GM19467 (cell line): ENCODE results near the gene LYVE1.
"Not testable (repeated sequence)": the region's sequence is repeated elsewhere in the genome, so short reads cannot be mapped to it uniquely, and the experiment has no call there.

Source experiments
- ATAC-seq: cut with Tn5 transposase; IDR thresholded peaks from one replicate; pipeline ENCODE4 v1.9.1; 2021; ENCODE audit warnings: mild to moderate bottlenecking, moderate library complexity; ENCODE audit not compliant: unreplicated experiment

The LYVE1 gene, protein sequence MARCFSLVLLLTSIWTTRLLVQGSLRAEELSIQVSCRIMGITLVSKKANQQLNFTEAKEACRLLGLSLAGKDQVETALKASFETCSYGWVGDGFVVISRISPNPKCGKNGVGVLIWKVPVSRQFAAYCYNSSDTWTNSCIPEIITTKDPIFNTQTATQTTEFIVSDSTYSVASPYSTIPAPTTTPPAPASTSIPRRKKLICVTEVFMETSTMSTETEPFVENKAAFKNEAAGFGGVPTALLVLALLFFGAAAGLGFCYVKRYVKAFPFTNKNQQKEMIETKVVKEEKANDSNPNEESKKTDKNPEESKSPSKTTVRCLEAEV

DNA sequence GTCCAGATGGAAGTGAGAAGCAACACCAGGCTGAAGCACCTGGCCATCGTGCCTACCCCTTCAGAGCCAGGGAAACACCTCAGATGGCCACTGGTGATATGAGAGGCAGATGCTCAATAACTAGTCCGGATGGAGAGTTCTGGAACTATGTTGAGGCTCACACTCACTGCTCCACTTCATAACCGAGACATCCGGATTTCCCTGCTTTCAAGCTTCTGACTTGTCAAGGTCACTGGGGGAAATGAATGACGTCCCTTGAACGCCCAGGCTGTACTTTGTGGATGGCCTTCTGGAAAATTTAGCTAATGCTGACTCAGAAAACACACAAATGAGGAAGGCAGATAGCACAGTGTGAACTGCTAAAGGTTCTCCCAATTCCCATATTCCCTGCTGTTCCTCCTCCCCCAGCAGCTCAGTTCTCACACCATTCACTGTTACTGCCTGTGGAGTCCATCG is at the start of gene LYVE1:
Gene LYVE1, minus strand, starts transcription at position 180 of the 456 bp plus-strand sequence. Its CDS starts 133 bp downstream, at position 47.
- no peak for ATAC-seq

DNA sequence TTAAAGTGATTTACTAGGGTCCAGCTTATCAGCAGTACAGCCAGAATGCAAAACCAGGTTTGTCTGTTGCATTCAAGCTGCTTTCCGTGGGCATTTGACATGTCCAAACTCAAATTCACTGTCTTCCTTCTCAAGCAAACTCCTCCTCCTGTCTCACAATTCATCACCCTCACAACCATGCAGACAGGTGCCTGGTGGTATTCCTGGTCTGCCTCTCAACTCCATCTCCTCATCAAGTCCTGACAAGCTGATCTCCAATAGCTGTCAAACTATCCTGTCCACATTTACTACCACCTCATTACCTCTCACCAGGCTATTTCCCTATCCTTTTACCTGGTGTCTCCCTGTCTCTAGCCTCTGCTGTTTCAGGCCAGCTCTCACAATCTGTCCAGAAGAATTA is 49.1 kb upstream of the LYVE1 start:
- no peak for ATAC-seq

DNA sequence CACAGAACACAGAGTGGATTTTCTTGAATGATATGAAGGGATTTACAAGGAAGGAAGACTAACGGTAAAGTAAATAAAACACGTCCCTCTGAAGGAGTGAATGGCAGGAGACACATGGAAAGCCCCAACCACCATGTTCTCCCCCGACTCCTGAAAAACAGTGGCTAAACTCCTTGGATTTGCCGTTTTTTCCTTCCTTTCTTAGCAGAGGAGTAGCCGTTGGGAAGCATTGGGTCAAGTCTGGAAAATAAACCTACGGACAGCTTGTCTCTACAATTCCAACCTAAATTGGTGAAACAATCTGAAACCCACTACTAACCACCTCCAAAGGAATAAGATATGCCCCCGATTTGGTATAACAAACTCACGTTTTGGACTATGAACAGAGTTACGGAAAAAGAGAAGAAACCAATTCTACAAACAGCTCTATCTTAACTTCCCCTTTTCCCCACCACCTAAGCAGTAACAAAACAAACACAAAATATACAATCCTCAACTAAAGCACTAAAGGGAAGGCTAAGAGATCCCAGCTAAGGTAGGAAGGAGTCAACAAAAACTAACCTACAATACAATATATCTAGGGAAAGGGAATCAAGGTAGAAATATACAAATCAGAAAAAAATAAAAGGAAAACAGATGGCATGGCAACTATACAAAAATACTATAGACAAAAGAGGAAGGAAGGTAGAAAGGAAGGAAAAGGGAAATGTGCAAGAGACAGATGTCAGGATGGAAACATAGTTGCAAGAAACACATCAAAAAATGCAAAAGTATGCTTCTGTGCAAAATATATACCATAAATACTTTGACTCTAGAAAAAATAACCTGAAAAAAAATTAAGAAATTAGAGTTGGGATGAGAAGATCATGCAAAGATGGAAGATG is 43.8 kb upstream of the LYVE1 start:
- no peak for ATAC-seq

DNA sequence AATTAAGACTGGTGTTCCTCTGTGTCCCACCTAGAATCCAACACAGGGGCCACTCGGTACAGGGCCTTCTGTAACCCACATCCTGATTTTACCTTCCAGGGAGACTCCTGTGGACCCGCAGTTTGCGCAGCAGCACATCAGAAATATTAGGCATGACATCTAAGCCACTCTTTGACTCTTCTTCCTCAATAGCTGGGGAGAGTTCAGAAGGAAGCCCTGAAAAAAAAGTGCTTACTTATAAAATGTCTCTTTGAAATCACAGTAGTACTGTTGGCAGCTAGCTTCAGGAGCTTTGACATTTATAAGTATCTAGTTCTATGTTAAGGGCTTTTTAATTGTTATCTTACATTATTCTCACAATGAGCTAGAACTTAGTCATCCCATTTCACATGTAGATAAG is 41.2 kb upstream of the LYVE1 start:
- no peak for ATAC-seq

DNA sequence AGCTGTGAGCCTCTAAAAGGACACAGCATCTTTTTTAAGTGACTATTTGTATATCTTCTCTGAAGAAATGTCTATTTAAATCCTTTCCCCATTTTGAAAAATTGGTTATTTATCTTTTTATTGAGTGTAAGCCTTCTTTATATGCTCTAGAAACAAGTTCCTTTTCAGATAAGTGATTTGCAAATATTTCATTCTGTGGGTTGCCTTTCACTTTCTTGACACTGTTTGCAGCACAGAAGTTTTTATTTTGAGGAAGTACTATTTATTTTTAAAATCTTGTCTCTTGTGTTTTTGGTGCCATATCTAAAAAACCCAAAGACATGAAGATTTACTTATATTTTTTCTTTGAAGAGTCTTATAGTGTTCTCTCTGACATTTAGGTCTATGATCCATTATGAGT is 40.1 kb upstream of the LYVE1 start:
- ATAC-seq: no peak

DNA sequence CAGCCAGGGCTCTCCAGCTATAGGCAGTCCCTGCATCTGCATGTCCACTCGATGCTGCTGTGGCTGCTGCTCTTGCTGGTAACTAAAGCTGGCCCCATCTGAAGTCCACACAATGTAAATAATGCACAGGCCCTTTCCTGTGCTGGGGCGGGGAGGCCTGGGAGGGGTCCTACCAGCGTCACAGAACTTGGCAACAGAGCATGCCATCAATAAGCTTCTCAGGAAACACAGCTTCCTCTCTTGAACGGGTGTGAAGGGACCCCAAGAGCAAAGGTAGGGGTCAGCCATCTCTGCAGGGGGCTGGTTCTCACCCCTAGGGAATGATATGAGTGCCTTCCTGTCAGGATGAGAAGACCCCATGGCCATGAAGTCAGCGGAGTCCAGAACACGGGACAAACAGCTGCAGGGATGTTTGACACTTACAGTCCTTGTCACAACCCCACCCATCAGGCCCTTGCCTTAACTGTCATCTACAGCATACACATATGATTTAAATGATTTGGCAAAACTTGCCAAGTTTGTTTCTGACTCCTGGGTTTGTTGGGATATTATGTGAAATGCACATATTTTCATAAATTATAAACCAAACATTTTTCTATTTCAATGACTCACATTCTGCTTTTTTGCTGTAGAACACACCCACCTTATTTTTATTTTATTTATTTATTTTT is 39.1 kb upstream of the LYVE1 start:
- no peak for ATAC-seq

DNA sequence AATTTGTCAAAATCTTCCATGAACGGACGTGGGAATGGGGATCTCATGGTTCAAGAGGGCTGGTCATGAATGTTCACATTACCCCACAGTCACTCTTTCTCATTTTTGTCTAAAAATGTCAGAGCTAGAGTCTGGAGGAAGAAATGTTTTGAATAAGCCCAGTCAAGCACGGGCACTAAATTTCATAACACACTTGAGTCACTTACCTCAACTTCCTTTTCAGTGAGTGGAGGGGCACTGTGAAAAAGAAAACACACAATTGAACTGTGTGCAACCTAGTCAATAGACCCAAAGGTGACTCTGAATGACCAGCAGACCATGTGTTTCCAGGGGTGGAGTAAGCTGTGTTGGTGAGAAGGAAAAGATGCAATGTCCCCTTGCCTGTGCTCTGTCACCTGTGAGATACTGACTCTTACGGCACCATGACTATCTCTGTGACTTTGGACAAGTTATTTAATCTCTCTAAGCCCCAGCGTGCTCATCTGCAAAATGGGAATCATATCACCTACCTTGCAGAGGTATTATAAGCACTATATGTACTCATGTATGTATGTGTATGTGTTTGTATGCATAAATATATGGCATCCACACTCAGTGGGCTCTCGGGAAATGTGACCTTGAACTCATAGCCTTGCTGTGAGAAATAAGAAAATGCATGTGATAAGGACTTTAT is 38.2 kb upstream of the LYVE1 start:
- no peak for ATAC-seq

DNA sequence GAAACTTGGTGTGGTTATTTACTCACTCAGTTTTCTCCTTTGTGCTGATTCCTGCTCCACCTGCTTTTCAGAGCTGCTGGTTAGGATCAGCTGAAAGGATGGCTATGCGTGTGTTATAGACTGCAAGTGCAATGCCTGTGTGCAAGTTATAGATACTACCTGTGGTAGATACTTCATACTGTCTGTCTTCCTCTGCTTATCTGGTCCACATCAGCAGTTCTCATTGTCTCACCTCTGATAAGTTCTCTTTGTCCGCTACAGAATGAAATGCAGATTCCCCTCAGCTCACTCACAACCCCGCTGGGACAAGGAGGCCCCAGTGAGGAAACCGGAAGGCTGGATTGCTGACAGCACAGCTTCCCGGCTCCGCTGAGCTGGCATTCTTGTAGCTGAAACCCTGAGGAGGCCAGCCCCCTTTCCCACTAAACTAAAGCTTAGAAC is 37.5 kb upstream of the LYVE1 start:
- no peak for ATAC-seq

DNA sequence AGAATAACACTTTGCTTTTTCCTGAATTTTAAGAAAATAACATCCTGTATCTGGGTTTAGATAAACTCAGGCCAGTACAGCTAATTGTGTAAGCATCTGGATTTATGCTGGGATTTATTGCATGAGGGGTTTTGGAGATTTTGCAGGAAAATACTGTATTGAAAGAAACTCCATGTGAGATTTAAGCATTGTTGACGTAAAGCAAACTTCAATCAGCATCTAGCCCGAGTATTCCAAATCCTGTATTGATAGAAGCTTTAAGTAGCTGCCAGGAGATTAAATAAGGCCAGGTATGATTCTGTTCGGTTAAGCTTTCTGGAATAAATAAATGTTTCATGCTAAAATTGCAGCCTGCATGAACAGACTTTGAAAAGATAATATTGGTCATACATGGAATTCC is 36.3 kb upstream of the LYVE1 start:
- ATAC-seq: no peak

DNA sequence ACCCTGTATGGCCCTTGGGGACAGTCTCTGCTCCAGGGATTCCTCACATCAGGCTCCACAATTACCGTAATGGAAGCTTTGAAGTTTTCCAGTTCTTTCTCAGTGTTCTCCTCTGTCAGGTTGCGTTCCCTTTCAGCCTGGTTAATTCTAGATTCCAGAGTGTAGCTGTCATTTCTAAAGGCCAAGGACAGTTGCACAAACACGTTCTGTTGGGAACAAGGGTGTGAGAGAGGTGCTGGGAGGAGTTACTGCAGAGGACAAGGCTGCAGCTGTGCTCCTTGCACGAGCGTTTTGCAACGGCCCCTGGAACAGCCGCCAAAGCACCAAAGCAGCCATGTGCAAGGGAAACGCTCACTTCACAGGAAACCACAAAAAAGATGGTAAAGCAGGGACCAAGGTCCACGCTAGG is 35.9 kb upstream of the LYVE1 start:
- no peak for ATAC-seq

DNA sequence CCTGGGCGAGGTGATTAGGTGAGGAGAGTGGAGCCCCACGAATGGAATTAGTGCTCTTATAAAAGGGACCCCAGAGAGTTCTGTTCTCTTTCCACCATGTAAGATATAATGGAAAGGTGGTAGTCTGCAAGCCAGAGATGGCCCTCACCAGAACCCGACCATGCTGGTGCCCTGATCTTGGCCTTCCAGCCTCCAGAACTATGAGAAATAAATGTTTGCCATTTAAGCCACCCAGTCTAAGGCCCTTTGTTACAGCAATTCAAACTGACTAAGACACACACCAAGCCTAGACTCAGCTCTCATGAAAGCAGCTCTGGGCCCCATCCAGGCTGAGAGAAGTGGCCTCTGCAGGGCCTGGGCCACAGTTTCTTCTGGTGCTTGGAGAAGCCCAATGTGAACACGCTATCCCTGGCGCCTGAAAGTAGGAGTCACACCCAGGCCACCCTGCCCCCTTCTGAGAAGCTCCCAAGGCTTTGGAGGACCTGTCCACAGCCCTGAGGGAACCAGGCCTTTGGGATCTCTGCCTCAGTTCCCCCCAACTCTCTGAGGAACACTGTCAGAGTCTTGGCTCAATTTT is 35.3 kb upstream of the LYVE1 start:
- no peak for ATAC-seq

DNA sequence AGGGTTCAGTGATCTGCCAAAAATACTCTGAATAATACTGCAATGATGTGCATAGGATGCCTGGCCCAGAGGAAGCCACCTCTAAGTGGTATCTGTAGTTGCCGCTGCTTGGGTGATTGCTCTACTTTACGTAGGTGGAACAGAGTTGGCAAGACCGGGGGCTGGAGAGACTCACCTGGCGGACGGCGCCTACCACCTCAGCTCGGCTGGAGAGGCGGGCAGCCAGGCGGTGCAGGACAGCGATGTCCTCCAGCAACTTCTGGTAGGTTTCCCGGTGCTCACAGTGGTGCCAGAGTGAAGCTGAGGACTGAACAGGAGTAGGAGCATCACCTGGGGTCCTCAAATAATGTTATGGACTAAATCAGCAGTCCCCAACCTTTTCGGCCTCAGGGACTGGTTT is 34.5 kb upstream of the LYVE1 start:
- no peak for ATAC-seq

DNA sequence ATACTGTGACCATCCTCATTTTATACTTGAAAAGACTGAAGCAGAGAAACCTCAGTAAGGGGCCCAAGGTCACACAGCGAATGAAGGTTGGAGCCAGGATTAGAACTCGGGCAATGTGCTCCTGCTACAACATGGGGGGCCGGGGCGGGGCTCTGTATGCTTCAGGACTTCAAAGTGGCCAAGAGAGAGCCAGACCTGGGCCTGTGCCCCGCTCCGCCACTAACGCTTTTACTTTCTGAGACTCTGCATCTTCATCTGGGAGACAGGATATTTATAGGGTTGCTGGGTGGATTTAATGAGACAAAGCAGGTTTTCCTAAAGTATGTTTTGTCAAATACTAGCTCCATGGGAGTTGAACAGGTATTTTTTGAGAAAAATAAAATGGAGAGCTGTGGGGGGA is 33.9 kb upstream of the LYVE1 start:
- ATAC-seq: no peak

DNA sequence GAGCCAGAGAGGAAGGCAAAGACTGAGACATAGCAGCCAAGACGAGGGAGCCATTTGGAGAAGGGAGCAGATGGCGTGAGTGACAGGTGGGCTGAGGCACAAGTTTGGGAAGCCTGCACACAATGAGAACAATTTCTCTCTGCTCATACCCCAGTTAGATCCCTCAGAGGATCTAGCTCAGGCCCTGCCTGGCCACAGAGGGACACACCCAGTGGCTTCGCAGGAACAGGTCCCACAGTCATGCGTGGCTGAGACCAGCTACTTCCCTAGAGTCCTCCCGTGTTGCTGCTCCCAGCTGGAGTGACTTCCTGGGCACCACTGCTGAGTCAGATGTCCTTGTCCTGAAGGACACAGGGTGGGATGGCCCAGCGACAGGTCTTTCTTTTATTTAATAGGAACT is 33.4 kb upstream of the LYVE1 start:
- ATAC-seq: no peak

DNA sequence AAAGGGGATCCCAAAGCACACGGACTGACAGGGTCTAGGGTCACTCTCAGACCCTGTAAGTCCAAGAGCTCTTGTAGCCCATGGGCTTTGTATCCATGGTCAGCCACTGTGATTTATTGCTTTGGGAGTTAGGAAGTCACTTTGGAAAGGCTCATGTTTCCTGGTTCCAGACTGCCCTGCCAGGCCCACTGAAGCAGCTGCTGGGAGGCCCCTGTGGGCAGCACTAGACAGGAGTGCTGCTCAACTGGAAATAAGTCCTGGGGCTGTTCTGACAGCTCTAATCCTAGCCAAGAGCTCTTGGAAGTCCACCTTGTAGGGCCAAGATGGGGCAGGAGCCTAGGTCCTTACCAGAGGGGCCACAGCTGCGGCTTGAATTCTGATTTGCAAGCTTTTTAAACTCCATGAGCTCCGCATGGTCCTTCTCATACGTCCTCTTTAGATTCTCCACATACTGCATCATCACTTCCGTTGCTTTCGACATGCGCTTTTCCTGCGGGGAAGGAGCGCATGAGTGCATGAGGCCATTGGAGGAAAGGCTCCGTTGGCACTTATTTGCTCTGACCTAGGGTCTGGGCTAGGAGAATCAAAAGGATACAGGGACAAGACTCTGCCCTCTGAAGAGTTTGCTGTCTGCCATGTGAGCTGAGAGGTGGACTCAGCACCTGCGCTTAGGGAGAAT is 32.2 kb upstream of the LYVE1 start:
- no peak for ATAC-seq

DNA sequence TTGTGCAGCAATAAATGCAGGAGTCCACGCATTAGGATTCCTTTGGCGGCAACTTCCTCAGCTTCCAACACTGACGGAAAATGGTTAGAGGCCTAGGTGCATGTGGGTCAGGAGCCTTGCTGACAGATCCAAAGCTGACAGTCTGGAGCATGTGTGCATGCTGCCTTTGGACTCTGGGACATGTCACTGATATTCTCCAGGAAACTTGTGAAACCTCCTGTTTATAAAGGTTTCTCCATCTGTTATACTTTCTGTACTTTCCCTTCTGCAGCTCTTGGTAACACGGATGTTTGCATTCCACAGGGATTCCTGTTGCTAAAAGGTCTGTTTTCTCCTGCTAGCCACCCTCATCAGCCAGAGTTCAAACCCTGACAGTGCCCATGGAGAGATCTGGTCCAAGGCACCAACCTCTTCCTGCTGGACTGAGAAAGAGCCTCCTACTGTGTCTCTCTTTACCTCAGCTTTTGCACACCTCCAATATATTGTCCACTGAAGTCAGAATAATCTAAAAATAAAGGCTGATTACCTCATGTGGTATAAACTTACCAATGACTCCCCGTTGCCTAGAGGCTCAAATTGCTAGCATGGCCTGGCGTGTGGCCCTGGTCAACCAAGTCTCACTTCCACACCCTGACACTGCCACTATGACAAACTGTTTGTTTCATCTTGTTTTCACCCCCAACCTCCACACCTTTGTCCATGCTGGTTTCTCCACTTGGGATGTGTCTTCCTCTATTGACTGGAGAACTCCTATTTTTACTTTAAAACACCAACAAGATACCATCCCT is 31.1 kb upstream of the LYVE1 start:
- ATAC-seq: no peak

DNA sequence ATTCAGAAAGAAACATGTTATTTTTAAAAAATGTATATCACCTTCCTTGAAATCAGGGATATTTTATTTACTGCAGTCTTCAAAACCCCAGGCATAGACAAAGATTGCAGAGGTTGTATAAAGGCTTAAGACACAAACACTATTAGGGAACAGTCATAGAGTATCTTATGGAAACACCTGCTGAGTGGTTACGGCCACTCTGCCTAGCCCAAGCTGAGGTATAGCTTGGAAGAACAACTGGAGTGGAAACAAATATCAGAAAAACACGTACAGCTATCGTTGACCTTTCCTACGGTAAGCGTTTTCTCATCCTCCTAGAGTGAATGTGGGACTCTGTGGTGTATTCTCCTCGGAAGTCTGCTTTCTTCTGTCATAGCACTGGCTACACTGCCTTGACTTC is 30.4 kb upstream of the LYVE1 start:
- ATAC-seq: no peak

DNA sequence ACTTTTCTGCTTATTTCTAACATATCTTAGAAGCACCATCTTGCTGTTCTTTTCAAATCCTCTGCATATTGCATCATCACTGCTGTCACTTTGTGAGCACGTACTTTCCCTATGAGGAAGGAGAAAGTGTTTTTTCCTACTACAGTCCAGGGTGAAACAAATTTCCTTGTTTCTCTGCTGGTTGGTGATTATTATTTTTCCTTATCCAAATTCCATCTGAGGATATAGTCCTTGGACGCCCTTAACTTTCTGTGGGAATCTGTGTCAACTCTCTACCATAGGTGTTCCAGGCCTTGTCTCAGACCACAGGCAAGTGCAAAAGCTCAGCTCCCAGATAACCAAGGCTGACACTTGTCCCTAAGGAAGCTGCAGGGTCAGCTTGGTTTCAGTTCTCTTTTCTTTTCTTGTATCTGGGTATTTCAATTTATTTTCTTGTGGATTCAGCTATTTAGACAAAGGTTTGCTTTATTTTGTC is 29.4 kb upstream of the LYVE1 start:
- no peak for ATAC-seq

DNA sequence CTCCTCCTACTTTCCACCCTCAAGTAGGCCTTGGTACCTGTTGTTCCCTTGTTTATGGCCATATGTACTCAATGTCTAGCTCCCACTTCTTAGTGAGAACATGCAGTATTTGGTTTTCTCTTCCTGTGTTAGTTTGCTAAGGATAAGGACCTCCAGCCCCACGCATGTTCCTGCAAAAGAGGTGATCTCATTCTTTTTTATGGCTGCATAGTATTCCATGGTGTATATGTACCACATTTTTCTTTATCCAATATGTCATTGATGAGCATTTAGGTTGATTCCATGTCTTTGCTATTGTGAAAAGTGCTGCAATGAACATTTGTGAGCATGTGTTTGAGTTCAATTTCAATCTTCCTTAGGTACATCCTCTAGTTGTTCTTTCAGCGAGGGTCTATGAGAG is 27.4 kb upstream of the LYVE1 start:
- not testable (repeated sequence) for ATAC-seq
